Occipital lobe (tissue), 2 donors: ENCODE results near the gene POU6F2. TPM values are rescaled to one million over a fixed set of nuclear protein-coding genes. Genes with fewer than 3 reads are reported as not detected.

ENCODE experiments used
- DNase-seq: peaks from one replicate; lab custom pipeline; 2025; lab: John Stamatoyannopoulos, UW
- total RNA-seq: library from RNA; depleted of rRNA; stranded (reverse); fragments of >200 nt; gene quantifications from one replicate; pipeline ENCODE4 v1.2.3, GENCODE V29; 2014

Gene POU6F2
- total RNA-seq, 1 donor from 2014 or later, result 2.0 TPM

DNA sequence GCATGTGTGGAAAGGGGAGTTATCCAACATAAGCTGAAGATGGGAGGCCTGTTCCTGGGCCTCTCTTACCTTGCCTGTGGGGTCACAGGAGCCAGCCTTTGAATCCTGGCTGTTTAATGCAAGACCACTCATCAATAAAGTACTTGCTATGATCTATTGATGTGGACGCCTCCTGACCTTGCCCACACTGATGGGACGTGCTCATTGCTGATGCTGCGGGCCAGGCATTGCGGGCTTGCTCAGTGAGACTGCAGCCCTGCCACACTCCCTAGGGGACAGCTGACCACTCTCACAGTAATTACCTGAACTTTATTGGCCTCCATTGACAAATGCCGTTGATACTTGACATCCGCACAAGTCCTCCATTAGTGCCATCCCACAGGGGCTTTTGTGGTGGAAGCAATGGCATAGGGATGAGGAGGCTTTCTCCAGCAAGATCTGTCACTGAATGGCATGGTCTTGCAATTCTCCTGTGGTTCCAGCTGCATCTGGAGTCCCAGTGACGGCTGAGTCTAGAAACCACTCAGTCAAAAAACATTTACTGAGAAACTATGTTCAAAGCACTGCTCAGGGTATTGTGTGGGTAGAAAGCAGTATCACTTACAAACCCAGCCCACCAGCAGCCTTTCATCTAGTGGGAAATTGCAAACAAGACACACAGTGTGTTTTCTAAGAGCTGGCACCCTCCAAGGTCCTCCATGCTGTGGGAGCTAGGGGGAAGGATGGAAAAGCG lies 453.4 kb downstream of the POU6F2 start:
- DNase-seq, result no peak

DNA sequence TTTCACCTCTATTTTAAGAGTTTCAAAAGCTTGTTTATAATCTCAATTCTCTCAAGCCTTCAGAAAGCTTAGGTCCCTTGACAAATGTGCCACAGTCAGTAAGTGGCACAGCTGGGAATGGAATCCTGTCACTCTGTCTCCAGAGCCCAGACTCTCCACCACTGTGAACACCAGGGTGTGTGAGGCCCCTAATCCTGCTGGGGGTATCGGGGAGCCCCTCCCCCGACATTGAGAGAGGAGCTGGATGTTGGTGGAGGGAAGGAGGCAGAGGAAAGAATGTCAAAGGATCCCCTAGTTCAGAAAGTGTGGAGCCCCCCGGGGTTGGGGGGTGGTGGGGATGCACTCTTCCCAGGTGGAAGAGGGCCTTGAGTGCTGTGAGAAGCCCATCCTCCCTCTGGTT lies 454.7 kb downstream of the POU6F2 start:
- no peak for DNase-seq

DNA sequence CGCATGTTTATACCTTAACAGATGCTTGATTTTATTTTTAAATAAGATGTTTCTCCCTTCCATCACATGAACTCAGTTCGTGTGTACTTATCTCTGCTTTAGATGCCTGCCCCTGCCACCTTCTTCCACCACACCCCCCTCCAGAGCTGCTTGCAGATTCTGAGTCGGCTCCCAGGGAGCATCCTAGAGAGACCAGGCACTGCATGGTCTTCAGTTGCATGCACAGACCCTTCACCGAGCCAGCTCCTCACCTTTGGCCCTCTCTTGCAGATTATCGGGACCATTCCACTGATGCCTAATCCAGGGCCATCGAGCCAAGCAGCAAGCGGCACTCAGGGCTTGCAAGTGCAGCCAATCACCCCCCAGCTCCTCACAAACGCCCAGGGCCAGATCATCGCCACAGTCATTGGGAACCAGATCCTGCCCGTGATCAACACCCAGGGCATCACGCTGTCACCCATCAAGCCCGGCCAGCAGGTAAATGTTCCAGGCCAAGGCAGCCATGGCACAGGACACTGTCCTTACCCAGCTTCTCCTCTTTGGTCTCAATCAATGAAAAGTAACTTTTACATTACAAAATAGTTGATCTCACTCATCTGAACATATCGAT lies 455.2 kb downstream of the POU6F2 start:
- DNase-seq, result no peak

DNA sequence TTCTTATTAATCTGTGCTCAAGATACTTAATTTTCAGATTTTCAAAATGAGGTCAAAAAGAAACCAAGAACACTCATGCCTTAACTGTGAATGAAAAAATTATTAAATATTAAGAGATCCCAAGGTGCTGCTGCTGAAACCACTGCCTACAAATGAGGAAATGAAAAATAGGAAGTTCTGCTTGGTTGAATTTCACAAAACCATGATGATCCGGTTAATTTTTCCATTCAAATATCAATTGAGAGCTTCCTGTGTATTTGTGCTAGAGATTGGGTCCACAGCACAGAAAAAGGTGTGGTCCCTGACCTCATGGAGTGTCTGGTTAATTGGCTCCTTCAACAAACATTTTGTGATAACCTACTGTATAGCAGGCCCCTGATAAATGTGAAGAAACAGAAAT lies 455.8 kb downstream of the POU6F2 start:
- DNase-seq, result no peak

DNA sequence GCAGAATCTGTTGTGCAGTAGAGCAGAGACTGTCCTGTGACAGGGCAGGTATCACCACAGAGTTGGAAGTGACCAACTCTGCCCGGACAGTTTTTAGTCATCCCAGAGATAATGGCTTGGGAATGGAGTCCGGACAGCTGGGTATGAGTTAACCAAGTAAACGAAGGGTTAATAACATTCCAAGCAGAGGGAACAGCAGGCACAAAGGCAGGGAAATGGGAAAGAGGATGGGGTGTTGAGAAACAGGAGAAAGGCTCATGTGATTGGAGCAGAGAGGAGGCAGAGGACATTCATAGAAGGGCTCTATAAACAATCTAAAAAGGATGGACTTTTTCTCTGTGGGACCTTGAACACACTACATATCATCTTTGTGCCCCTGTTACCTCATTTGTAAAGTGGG lies 456.3 kb downstream of the POU6F2 start:
- DNase-seq, result no peak

DNA sequence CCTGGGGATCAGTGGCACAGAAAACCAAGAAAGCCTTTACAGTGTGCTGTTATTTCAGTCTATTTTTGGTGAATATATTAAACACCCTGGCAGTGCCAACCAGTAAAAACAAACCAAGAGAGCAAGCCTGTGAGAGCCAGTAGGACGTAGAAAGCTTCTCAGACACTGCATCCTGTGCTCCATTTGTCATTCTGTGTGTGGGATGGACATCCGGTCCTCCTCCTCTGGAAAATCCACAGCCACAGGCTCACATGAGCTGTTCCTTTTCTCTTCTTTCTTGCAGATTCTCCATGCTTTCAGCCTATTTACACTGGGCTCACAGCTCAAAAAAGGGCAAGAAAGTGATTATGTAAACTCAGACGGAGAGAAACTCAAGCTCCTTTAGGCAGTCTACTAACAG lies 468.8 kb downstream of the POU6F2 start:
- DNase-seq, result peak; percentile 45

DNA sequence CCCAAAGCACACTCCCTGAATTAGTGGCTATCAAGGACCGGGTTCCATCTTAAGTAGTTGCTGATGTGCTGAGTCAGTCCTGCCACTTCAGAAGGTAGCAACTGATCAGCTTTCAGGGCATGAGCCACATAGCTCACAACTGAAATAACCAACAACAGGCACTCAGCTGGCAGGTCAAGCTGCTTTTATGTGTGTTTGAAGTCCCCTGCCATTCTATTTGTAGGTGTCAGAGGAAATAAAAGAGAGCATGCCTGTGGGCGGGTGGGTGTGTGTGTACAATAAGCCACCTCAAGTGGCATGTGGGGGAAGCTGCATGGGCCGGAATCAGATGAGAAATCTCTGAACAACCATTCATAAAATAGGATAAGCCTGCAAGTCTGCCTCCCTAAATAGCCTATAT lies 474.2 kb downstream of the POU6F2 start:
- DNase-seq, result no peak

DNA sequence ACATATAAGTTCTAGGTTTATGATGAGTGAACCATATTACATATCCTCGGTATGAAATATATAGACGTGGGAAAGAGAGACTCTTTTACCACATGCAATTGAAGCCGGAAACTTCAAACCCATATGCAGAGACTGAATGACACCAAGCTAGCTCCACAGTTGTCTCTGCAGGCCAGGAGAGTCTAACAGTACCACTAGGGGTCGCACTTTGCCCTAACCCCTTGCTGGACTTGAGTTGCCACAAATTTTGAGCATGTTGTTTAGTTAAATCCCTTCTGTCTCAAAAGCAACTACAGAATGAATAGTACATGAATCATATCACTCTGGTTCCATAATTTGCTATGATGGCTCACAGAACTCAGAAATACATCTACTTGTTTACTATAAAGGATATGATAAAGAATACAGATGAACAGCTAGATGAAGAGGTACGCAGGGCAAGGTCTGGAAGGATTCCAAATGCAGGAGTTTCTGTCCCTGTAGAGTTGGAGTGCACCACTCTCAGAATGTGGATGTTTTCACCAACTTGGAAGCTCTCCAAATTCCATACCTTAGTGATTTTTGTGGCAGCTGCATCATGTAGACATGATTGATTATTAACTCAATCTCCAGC lies 476.1 kb downstream of the POU6F2 start:
- no peak for DNase-seq

DNA sequence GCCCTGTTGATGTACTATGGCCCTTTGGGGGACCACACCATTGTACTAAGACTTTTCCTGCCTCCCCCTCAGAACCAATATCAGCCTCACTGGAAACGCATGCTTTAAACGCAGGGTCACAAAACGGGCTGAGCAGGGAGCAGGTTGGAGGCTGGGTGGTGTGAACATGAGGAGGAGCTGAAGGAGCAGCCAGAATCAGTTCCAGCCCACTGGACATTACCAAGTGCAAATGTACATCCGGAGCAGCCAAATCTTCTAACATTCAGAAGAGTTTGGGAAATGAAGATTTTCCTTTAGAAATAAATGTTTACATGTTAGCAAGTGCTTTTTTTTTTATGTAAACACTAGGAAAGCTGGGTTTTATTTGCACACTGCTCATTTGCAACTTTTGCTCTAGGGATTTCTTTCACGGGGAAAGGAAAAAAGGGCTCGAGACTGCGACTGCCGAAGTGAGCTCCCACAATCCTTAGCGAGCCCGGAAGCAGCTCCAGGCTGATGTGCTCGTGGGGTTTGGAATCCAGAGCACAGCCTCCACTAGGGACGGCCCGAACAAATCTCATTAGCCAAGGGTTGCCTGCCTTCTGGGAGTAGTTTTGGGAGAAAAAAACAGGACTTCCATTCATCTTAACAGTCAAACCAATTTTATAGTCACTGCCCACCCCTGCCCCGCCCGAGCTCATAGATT lies 480.5 kb downstream of the POU6F2 start:
- DNase-seq, result no peak

DNA sequence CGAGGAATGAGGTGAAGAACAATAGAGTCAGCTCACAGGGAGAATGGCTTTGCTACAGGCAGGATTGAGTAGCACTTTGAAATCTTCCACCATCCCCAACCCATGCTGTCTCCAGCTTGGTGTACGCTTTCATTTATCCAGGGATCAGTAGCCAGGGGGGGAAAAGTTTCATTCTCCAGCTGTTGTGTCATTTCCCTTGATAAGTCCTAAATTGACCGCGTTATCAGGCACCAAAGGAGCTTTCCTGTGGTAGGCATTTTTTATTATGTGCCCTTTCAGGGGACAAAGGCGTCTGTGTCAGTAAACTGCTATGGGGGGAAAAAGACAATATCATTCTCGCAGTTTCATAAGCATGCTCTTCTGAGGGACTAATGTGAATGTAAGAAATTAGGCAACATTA lies 481.9 kb downstream of the POU6F2 start:
- no peak for DNase-seq

DNA sequence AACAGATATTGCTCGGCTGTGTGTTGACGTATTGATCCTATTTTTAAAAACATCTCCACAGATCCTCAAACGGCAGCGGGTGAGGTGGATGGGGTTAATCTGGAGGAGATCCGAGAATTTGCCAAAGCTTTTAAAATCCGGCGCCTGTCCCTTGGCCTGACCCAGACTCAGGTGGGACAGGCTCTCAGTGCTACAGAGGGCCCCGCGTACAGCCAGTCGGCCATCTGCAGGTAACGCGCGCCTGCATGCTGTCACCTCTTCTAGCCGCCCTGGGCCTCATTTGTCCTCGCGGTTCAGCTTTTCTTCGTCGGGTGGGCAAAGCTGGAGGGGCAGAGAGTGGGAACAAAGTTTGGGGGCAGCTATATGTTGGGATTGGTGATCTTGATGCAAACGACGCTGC lies 482.8 kb downstream of the POU6F2 start:
- DNase-seq, result no peak

DNA sequence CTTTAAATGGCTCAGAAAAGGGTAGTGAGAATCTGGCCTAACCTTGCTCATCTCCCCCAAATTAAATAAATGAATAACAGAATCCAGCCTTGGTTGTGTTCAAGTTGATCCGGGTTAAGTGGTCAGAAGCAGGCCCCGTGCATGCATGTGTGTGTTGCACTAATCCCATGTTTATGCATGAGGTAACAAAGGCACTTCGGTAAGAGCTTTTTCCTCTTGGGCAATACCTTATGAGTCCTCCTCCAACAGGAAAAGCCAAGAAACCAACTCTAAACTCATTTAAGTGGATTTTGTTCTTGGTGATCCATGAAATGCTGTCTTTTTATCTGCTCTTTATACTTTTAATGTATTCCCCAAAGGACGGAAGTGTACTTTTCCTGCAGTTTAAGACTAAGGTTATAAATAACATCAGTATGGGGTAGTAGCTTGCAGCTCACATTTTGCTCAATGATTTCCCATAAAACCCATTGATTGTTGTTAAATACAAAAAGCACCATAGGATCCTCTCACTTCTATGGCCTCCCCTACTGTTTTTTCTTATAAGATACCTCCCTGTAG lies 483.6 kb downstream of the POU6F2 start:
- DNase-seq, result no peak

DNA sequence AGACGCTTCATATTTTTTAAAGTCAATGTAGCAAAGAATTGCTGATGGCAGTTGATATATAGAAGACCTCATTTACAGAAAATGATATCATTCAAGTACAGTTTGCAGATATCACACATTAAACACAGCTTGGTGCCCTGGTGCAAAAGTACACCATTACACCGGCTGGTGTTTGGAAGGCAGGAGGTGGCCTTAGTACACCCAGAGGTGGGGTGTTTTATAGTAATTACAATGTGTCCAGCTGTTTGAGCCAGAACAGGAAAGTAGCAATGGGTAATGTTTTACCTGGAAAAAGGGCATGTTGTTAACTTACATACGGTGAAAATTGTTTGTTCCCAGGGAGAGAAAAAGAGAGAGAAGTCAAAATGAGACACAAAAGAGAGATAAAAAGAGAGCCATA lies 485.5 kb downstream of the POU6F2 start:
- no peak for DNase-seq

DNA sequence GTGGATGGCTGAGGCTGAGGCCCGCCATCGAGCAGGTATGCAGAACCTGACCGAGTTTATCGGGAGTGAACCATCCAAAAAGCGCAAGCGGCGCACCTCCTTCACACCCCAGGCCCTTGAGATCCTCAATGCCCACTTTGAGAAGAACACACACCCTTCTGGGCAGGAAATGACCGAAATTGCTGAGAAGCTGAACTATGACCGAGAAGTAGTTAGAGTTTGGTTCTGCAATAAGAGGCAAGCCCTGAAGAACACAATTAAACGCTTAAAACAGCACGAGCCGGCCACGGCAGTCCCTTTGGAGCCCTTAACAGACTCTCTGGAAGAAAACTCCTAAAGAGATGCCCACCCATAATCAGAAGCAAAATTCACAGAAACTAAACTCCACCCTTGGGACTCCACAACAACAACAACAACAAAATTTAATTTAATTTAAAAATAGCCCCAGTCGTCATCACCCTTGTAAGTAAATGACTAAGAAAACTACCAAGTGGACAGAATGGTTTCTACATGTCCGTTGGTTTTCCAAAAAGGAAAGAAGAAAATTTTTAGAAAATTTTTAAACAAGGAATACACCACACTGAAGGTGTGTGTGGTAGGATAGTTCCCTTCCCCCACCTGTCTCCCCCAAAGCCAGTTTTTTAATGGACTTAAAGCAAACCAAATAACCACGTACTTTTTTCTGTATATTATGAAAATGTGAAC lies 486.8 kb downstream of the POU6F2 start:
- no peak for DNase-seq

DNA sequence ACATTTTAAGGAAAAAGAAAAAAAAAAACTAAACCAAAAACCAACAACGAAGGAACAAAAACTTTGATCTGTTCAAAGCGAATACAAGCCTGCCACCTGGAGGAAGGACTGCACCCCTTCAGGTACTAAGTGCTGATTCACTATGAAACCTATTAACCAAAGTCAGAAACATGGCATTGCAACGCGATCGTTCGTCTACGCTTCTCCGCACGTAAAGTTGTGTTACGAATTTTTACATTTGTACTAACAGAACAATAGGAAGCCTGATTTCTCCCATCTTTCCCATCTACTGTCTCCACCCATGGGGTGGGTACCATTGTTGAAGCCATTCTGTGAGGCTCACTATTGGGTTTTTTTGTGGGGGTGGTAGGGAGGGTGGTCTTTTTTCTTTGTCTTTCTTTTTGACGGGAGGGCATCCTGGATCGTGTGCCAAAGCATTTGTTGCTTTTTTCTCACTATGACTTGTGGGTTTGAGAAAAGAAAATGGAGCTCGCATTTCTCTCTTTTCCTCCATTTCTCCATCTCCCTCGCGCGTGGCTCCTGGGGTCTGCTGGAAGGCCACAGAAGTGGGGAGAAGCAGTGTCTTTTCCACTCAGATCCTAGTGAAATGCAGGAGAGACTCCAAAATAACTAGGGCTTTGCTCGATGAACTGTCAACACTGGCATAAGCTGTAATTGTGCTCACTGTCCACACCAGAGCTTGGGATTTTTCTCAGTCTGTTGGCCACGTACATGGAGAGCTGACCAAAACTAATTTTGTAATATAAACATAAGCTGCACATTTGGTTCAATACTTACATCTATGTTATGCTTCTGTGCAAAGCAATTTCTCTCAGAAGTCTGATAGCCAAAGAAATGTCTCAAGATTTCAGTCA lies 487.6 kb downstream of the POU6F2 start:
- DNase-seq, result no peak

DNA sequence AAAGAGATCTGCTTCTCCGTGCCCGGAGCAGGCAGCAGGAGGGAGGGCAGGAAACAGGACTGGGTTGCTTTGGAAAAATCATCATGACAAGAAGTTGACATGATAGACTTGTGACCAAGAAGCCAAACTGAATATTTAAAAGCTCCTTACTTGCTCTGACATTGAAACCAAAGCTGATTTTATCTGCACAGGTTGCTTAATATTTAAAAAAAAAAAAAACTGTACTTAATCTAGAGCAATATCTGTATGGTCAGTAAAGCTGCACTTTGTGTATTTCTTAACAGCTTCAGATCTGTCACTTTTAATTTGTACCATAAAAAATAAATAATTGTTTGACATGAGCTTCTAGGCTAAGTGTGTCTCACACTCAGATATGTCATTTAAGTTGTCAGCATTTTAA lies 490.6 kb downstream of the POU6F2 start:
- no peak for DNase-seq

DNA sequence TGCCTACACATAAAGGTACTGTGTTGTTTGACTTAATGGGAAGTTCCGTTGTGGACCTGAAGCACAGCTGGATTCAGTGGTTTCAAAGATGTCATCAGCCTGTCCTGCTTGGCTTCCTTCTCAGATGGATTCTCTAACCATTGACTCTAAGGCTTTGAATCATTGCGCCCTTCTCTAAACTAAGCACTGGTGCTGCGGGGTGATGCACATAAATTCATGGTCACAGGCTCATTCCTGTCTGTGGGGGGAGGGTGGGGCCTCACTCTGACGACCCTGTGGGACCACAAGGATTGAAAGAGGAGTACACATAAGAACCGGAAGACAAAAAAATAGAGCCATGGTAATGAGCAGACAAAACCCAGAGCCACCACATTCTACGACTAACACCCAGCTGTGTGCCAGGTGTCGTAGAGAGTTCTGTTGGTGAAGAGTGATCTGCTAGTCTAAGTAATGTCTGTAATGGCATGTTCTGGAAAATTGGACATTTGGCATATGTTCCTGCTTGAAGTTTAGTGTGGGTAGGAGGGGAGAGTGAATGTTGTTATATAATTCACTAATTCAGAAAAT lies 491.2 kb downstream of the POU6F2 start:
- no peak for DNase-seq

DNA sequence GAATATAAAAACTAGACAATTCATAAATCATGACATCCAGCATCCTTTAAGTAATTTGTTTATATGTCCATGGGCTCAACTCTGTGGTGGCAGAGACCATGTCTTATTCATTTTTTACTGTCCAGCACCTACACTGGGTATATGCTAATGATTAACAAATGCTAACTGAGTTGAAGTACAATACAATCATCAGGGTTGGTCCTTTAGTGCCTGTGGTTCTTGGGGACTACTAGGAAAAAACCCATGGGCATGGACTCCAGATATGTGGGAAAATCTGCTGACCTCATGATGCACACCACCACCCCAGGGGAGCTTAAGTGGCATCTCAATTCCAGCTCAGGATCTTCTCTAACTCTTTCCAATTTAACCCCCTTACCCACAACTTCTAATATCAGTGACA lies 503.2 kb downstream of the POU6F2 start:
- no peak for DNase-seq

DNA sequence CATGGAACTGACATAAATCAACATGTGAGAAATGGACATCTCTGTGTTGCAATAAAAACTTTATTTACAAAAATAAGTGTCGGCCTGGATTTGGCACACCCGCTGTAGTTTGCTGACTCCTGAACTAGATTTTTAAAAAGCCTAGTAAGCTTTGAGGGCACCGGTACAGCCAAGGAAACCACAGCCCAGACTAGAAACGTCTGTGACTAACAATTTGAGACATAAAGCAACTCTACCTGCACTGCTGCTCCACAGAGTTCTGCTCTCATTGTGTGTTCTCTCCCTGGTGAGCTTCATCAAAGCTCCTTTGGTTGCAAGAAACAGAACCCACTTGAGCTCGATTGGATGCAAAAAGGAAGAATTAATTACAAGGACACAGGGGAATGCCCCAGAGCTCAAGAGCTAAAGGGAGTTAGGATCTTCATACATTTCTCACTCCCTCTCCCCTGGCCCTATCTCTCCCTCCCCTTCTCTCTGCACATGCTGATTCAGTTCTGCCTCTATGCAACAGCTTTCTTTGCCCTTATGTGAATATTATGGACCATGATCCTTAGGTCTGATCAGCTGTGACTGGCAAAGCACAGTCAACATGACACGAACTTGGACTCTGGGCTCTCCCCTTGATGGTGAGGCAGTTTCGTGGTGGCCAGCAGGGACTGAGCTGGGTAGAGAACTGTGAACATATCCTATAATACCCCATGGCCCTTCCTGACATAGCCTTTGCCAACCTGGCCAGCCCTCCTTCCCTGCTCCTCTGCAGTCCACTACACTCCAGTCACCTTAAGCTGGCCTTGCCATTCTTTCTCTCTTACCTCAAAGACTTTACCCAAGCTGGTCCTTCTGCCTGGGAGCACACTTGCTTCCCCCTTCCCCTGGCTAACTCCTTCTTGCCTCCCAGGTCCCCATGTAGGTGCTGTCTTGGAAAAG lies 511.0 kb downstream of the POU6F2 start:
- DNase-seq, result no peak
